AG20443 (cell line): ENCODE measurements around the gene ABCF3.

Experiments used
- DNase-seq: peaks from one replicate; pipeline ENCODE4 v3.0.0; 2012; ENCODE audit warnings: low spot score, mixed read lengths

The ABCF3 gene

GRCh38 chr3:184185461-184186183 is 377 bp upstream of the ABCF3 start:
- DNase-seq: peak; percentile 100

GRCh38 chr3:184186902-184187207 is 856 bp downstream of the ABCF3 start:
- DNase-seq: no peak

GRCh38 chr3:184188080-184188479 is 2.1 kb downstream of the ABCF3 start:
- DNase-seq: no peak

- no peak for DNase-seq
These were observed 3.4 kb downstream of the ABCF3 start for GRCh38 chr3:184189421-184189820.

- no peak for DNase-seq
These were observed 6.9 kb downstream of the ABCF3 start for GRCh38 chr3:184192889-184193288.

GRCh38 chr3:184193991-184194539 is 8.1 kb downstream of the ABCF3 start:
- DNase-seq: no peak

- DNase-seq: no peak
These were observed 10.5 kb downstream of the ABCF3 start for GRCh38 chr3:184196536-184196935.

- DNase-seq: no peak
These were observed 12.5 kb downstream of the ABCF3 start for GRCh38 chr3:184198509-184198908.

GRCh38 chr3:184200825-184201224 is 14.8 kb downstream of the ABCF3 start:
- DNase-seq: no peak

- no peak for DNase-seq
These were observed 17.5 kb downstream of the ABCF3 start for GRCh38 chr3:184203526-184203925.

- no peak for DNase-seq
These were observed 23.3 kb downstream of the ABCF3 start for GRCh38 chr3:184209146-184209923.

- no peak for DNase-seq
These were observed 25.3 kb downstream of the ABCF3 start for GRCh38 chr3:184211297-184211696.

- no peak for DNase-seq
These were observed 25.7 kb downstream of the ABCF3 start for GRCh38 chr3:184211718-184212117.

GRCh38 chr3:184218814-184219213 is 32.8 kb downstream of the ABCF3 start:
- no peak for DNase-seq

- DNase-seq: no peak
These were observed 36.5 kb downstream of the ABCF3 start for GRCh38 chr3:184222521-184222920.

GRCh38 chr3:184223946-184224345 is 37.9 kb downstream of the ABCF3 start:
- DNase-seq: no peak

- DNase-seq: peak; percentile 77
These were observed 41.5 kb downstream of the ABCF3 start for GRCh38 chr3:184227481-184227935.

- no peak for DNase-seq
These were observed 42.6 kb downstream of the ABCF3 start for GRCh38 chr3:184228376-184229137.

- peak; percentile 89 for DNase-seq
These were observed 43.5 kb downstream of the ABCF3 start, which contains the start of gene VWA5B2 for GRCh38 chr3:184229394-184230080. Gene VWA5B2 (plus strand): TSS chr3:184229585. CDS start chr3:184230529, 944 bp downstream.

GRCh38 chr3:184230081-184230602 is 44.1 kb downstream of the ABCF3 start:
- DNase-seq: no peak
